Skeletal muscle tissue (tissue), 4 donors: ENCODE data around the gene LRRN4. TPM values are rescaled to one million over a fixed set of nuclear protein-coding genes. Genes with fewer than 3 reads are reported as not detected.

Source experiments
- H3K27ac ChIP-seq: one replicate; pipeline ENCODE4 v1.7.0; 2013; ENCODE audit warnings: mild to moderate bottlenecking, low read depth, low read length, inconsistent platforms
- H3K27me3 ChIP-seq, 3 donors: one replicate each; pipeline ENCODE4 v1.7.0; 2013; ENCODE audit warnings: low read length in 3 of 3; ENCODE audit not compliant: control insufficient read depth in 3 of 3, insufficient read depth in 3 of 3
- H3K36me3 ChIP-seq, 3 donors: one replicate each; pipeline ENCODE4 v1.7.0; 2013; ENCODE audit warnings: low read length in 3 of 3; ENCODE audit not compliant: control insufficient read depth in 3 of 3, insufficient read depth in 3 of 3
- H3K4me1 ChIP-seq, 3 donors: one replicate each; pipeline ENCODE4 v1.7.0; 2013; ENCODE audit warnings: low read length in 3 of 3, mild to moderate bottlenecking in 3 of 3; ENCODE audit not compliant: control insufficient read depth in 3 of 3, insufficient read depth in 3 of 3
- H3K4me3 ChIP-seq, 3 donors: one replicate each; pipeline ENCODE4 v1.7.0; 2013; ENCODE audit warnings: low read length in 3 of 3
- H3K9ac ChIP-seq, 3 donors: one replicate each; pipeline ENCODE4 v1.7.0; 2013; ENCODE audit warnings: low read length in 3 of 3, mild to moderate bottlenecking in 3 of 3, moderate library complexity in 2 of 3, low read depth in 1 of 3
- H3K9me3 ChIP-seq, 3 donors: one replicate each; pipeline ENCODE4 v1.7.0; 2013; ENCODE audit warnings: low read length in 3 of 3; ENCODE audit not compliant: control insufficient read depth in 3 of 3
- total RNA-seq: library from RNA; depleted of rRNA; stranded (reverse); fragments of >200 nt; gene quantifications from one replicate; pipeline ENCODE4 v1.2.3, GENCODE V29; 2014
- donor health status: Osteomylitis.

The LRRN4 gene
- total RNA-seq, 1 donor from 2014 or later, result under 0.01 TPM

DNA sequence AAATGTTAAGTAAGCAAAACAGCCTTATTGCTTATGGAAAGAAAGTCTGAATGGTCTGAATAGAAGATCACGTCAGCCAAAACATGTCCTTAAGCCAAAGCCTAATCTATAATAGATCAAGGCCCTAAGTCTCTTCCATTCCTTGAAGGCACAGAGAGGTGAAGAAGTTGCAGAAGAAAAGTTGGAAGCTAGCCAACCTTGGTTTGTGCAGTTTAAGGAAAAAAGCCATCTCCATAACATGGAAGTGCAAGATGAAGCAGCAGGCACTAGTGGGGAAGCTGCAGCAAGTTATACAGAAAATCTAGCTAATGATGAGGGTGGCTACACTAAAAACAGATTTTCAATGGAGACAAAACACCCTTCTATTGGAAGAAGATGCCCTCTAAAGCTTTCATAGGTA, 29.1 kb downstream of the LRRN4 start:
- H3K4me1 ChIP-seq, result peaks cover 0 to 10% (median 0%) of the 10 kb centered on the region in 3 donors
- H3K4me3 ChIP-seq, result no peak overlapping the region
- peaks cover 2 to 16% (median 9%) of the 10 kb centered on the region in 3 donors for H3K36me3 ChIP-seq
- H3K27ac ChIP-seq, result no peak overlapping the region
- no peaks in the 10 kb centered on the region for H3K27me3 ChIP-seq
- H3K9me3 ChIP-seq, result no peaks in the 10 kb centered on the region
- no peak overlapping the region for H3K9ac ChIP-seq

DNA sequence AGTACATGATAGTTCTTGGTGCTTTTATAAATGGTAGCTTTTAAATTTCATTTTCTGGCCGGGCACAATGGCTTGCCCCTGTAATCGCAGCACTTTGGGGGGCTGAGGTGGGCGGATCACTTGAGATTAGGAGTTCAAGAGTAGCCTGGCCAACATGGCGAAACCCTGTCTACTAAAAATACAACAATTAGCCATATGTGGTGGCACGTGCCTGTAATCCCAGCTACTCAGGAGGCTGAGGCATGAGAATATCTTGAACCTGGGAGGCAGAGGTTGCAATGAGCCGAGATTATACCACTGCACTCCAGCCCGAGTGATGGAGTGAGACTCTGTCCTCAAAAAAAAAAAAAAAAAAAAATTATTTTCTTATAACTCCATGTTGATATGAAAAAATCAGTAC, 36.0 kb downstream of the LRRN4 start:
- Histone ChIP-seq H3K36me3 (peaks cover under 1 to 14% (median 10%) of the 10 kb centered on the region in 3 donors), H3K9ac (no peak overlapping the region), H3K27me3 (no peaks in the 10 kb centered on the region), H3K9me3 (no peaks in the 10 kb centered on the region), H3K4me3 (no peak overlapping the region), H3K4me1 (no peaks in the 10 kb centered on the region), H3K27ac (no peak overlapping the region)

DNA sequence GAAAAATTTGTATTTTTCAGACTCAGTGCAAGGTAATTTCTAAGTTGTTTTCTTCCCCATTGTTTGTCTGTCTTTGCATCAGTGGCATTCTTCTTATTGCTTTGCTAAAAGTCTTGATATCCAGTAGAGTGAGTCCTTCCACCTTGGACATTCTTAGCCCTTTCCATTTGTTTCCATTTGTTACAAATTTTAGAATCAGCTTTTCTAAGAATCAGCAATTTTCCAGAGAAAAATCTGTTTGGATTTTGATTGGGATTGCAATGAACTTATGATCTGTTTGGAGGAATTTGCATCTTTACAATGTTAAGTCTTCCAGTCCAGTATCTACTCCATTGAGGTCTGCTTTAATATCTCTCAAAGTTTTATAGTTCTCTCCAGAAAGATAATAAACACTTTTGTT, 36.4 kb downstream of the LRRN4 start:
- no peaks in the 10 kb centered on the region for H3K9me3 ChIP-seq

DNA sequence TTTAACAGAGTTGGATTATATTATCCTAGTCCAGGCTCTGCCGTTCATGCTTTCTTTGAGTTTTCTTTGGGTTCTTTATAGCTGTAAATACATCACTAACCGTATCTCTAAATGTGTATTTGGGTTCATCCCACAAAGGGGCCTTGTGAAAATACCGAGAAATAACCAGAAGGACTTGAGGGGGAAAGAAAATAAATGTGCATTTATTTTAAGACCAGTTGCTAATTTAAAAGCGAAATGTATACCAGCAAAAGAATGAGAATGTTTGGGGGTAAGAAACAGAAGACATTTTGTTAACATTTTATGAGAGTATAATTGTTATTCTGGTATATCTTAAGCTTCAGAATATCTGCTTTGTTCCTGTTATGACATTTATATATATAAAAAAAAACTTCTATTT, 38.9 kb downstream of the LRRN4 start:
- Histone ChIP-seq H3K9ac (no peak overlapping the region), H3K4me3 (no peak overlapping the region), H3K27ac (no peak overlapping the region), H3K36me3 (peaks cover 10 to 35% (median 24%) of the 10 kb centered on the region in 3 donors), H3K4me1 (no peaks in the 10 kb centered on the region), H3K27me3 (no peaks in the 10 kb centered on the region), H3K9me3 (no peaks in the 10 kb centered on the region)

More for the DNA sequence above, 36.4 kb downstream of the LRRN4 start:
- Histone ChIP-seq H3K9ac (no peak overlapping the region), H3K36me3 (peaks cover 2 to 17% (median 10%) of the 10 kb centered on the region in 3 donors), H3K27me3 (no peaks in the 10 kb centered on the region), H3K4me3 (no peak overlapping the region), H3K4me1 (no peaks in the 10 kb centered on the region), H3K27ac (no peak overlapping the region)

DNA sequence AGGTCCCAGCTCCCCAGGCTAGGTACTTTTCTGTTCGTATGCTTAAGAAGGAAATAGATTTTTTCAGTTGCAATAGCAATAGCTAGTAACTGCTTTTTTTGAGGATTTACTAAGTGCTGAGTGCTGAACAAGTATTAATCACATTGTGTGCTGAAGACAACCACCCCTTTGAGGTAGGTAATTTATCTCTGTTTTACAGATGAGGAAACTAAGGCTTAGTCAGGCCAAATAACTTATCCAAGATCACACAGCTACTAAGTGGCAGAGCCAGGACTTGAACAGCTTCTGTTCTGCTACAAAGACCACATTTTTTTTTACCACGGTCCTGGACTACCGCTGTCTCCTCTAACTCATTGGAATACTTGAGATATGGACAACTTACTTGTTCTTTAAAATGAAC, 39.8 kb downstream of the LRRN4 start:
- no peak overlapping the region for H3K27ac ChIP-seq
- no peaks in the 10 kb centered on the region for H3K4me1 ChIP-seq
- H3K27me3 ChIP-seq, result no peaks in the 10 kb centered on the region
- H3K36me3 ChIP-seq, result peaks cover 10 to 37% (median 27%) of the 10 kb centered on the region in 3 donors
- H3K9me3 ChIP-seq, result no peaks in the 10 kb centered on the region
- H3K4me3 ChIP-seq, result no peak overlapping the region
- H3K9ac ChIP-seq, result no peak overlapping the region

DNA sequence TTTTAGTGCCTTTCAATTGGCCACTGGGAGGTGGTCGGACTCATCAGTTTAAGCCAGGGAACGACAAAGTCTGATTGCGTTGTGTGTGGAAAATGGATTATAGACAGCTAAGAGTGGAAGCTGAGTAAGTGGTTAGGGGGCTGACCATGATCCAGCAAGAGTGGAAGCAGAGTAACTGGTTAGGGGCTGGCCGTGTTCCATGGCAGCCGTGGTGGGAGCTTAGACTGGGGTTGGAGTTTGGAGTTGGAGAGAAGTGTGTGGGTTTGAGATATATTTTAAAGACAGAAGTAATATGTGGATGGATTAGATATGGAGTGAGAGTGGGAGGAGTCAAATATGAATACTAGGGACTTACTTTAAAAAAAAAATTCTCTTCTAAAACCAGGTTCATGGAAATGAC, 41.7 kb downstream of the LRRN4 start:
- H3K9me3 ChIP-seq, result no peaks in the 10 kb centered on the region
- peaks cover 9 to 17% (median 10%) of the 10 kb centered on the region in 3 donors for H3K4me1 ChIP-seq
- H3K36me3 ChIP-seq, result peaks cover 10 to 37% (median 27%) of the 10 kb centered on the region in 3 donors
- H3K27me3 ChIP-seq, result no peaks in the 10 kb centered on the region
- H3K9ac ChIP-seq, result no peak overlapping the region
- H3K4me3 ChIP-seq, result no peak overlapping the region
- H3K27ac ChIP-seq, result no peak overlapping the region

DNA sequence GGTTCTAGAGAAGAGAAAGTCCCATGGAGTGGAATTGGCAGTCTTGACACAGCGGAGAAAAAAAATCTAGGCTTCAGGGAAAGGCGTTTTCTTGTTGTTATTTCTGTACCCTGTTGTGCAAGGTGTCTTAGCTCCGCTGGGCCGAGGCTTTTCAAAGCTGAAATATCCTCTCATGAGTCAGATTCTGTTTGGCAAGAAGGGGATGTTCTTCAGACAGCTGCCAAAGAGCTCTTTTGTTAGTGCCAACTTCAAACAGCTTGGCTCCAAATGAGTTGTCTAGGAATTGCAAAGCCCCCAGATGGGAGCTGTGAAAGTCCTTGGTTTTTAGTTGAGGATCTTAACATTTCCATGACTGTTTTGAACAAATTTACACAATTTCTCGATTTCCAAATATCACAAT, 45.6 kb downstream of the LRRN4 start:
- peaks cover 14 to 26% (median 16%) of the 10 kb centered on the region in 3 donors for H3K4me1 ChIP-seq
- peak overlapping the region in 2 of 3 donors; percentile 34 to 49 for H3K4me3 ChIP-seq
- H3K9ac ChIP-seq, result peak overlapping the region; percentile 70 to 87 (median 84)

DNA sequence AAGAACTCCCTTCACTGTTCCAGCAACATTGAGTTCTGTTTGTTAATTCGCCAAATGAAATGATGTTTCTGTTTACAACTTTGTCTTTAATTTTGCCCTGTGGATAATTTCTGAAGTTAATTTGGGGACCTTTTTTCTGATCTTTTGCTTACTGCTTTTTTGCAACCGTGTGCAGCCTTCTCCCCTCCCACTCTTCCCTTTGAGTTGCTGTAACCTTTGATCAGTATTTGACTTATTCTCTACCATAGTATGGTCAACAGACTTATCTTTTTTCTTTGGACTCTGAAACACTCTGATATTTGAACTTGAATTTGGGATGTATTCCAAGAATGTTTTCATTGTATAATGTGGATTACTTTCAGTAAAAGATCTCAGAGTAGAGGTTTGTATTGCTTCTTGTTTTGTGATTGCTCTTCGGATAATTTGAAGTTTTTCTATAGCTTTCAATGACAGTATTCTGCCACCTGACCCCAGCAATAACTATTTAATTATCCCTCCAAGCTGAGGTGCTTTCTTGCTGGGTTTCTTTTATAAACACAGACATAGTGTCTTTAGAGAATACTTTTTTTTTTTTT, 46.2 kb downstream of the LRRN4 start:
- peak overlapping the region; percentile 84 to 87 (median 84) for H3K4me3 ChIP-seq
- no peaks in the 10 kb centered on the region for H3K9me3 ChIP-seq
- peak overlapping the region; percentile 70 to 87 (median 84) for H3K9ac ChIP-seq
- peaks cover 14 to 26% (median 16%) of the 10 kb centered on the region in 3 donors for H3K4me1 ChIP-seq
- H3K27ac ChIP-seq, result peak overlapping the region; percentile 56
- no peaks in the 10 kb centered on the region for H3K27me3 ChIP-seq
- peaks cover 8 to 22% (median 17%) of the 10 kb centered on the region in 3 donors for H3K36me3 ChIP-seq

More for the DNA sequence above, 45.6 kb downstream of the LRRN4 start:
- H3K27ac ChIP-seq, result peak overlapping the region; percentile 56
- H3K27me3 ChIP-seq, result no peaks in the 10 kb centered on the region
- H3K36me3 ChIP-seq, result peaks cover 10 to 24% (median 18%) of the 10 kb centered on the region in 3 donors
- no peaks in the 10 kb centered on the region for H3K9me3 ChIP-seq

DNA sequence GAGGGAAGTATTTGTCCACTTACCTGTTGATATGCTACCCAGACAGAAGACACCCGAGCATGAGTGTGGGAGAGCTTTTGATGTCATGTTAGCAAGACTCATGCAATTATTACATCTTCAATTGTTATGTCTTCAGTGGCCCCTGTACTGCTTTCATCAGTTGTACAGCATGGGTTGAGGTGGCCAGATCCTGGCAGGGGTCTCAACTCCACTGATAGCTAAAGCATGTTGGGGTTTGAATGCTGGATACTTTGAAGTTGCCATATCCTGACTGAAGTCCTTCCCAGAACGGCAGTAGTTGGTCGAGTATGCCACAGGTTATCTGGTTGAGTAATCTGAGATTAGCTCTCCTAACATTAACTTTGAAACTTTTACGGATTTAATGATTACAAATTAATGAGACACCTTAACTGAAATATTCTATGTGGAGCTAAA, 46.7 kb downstream of the LRRN4 start:
- peak overlapping the region; percentile 78 for H3K27ac ChIP-seq
- no peaks in the 10 kb centered on the region for H3K9me3 ChIP-seq
- no peaks in the 10 kb centered on the region for H3K27me3 ChIP-seq
- H3K4me1 ChIP-seq, result peaks cover 14 to 26% (median 16%) of the 10 kb centered on the region in 3 donors
- peak overlapping the region; percentile 84 to 87 (median 84) for H3K4me3 ChIP-seq
- H3K9ac ChIP-seq, result peak overlapping the region; percentile 84 to 91 (median 87)
- peaks cover 7 to 18% (median 17%) of the 10 kb centered on the region in 3 donors for H3K36me3 ChIP-seq

DNA sequence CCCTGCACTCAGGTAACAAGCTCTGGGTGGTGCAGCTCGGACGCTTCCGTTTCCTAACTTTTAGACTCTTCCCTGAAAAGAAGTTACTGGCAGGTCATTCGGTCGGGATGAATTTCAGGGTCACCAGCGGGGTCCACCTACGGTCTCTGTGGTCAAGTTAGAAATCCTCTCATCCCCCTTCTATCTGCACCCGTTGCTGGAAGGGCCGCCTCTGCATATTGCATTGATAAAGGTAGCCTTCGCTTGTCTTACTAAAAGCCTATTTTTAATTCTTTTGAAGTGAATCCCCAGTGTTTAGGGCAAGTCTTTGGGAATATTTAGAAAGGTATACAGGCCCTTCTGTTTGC, 47.3 kb downstream of the LRRN4 start:
- H3K9ac ChIP-seq, result peak overlapping the region; percentile 84 to 91 (median 87)
- no peaks in the 10 kb centered on the region for H3K27me3 ChIP-seq
- peaks cover 6 to 17% (median 13%) of the 10 kb centered on the region in 3 donors for H3K36me3 ChIP-seq
- H3K4me3 ChIP-seq, result peak overlapping the region; percentile 84 to 87 (median 84)
- H3K9me3 ChIP-seq, result no peaks in the 10 kb centered on the region
- peaks cover 14 to 26% (median 16%) of the 10 kb centered on the region in 3 donors for H3K4me1 ChIP-seq
- H3K27ac ChIP-seq, result peak overlapping the region; percentile 78
